Thyroid gland (tissue), 4 donors: ENCODE measurements around the gene GALNT5.

Experiments used
- POLR2A ChIP-seq, 2 donors: fragments of 450-650 bp; IDR thresholded peaks; one replicate each; pipeline ENCODE4 v1.6.1; 2017; ENCODE audit warnings: antibody characterized with exemption in 2 of 2, mild to moderate bottlenecking in 2 of 2, moderate library complexity in 1 of 2
- TF ChIP-seq, protein P1 (sequence below), 6 experiments: fragments of 200-600 bp in 3 of 6; fragments of 450-650 bp in 3 of 6; sonication (generic) in 3 of 6; IDR thresholded peaks; one replicate each; pipeline ENCODE4 v1.5.1; 2016 to 2019; ENCODE audit warnings: antibody characterized with exemption in 6 of 6, mild to moderate bottlenecking in 2 of 6, inconsistent platforms in 1 of 6, moderate library complexity in 1 of 6

DNA sequence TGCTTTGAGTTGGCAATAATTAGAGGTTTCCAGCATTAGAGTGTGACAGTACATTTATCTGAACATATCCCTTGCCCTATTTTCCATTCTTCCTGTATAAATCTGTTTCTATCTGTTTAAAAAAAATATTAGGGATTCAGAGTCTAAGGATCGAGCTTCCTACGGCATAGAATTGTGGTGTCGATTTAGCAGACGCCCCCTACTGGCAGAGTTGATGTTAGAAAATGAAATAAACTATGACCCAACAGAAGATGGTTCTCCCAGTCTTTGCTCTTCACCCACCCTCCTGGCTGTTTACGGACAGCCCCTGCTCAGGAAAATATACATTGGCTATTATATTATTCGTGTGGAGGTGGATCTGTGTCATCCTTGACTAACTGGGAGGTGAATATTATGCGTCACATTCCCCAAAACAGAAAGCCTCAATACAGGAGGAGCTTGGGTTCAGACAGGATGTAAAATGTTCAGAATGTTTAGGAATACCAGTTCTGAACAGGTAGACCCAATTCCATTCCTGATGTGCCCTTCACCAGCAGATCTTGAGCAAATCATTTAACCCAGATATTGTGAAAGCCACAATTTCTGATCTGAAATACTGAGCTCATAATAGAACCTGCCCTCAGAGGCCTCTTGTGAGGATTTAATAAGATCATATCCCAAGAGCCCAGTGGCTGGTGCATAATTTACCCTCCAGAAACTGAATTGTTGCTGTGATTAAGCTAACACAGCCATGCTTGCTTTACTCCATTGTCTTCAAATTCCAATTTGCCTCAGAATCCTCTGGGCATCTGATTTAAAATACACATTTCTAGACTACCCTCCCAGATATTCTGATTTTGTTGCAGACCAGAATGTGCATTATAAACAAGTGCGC, 78.9 kb downstream of the GALNT5 start:
- TF ChIP-seq, protein P1, sequence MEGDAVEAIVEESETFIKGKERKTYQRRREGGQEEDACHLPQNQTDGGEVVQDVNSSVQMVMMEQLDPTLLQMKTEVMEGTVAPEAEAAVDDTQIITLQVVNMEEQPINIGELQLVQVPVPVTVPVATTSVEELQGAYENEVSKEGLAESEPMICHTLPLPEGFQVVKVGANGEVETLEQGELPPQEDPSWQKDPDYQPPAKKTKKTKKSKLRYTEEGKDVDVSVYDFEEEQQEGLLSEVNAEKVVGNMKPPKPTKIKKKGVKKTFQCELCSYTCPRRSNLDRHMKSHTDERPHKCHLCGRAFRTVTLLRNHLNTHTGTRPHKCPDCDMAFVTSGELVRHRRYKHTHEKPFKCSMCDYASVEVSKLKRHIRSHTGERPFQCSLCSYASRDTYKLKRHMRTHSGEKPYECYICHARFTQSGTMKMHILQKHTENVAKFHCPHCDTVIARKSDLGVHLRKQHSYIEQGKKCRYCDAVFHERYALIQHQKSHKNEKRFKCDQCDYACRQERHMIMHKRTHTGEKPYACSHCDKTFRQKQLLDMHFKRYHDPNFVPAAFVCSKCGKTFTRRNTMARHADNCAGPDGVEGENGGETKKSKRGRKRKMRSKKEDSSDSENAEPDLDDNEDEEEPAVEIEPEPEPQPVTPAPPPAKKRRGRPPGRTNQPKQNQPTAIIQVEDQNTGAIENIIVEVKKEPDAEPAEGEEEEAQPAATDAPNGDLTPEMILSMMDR (IDR thresholded peaks at IDR 0.05) = peak in 5 of 6 experiments; percentile 16 to 67 (median 44)
- TF ChIP-seq POLR2A (IDR thresholded peaks at IDR 0.05) = no peak
